HFFc6 (cell line): Measurements from ENCODE around the gene FAM168A. TPM values are rescaled to one million over a fixed set of nuclear protein-coding genes. Genes with fewer than 3 reads are reported as not detected.

Source experiments
- DNase-seq: peaks from one replicate; pipeline ENCODE4 v3.0.0-alpha.2; 2018
- H3K27ac Mint-ChIP-seq: 2 replicates; pipeline ENCODE4 v1.8.0; 2020; ENCODE audit warnings: mild to moderate bottlenecking, mixed read lengths
- H3K27me3 Mint-ChIP-seq: 2 replicates; pipeline ENCODE4 v1.8.0; 2021; ENCODE audit warnings: mild to moderate bottlenecking, moderate library complexity, mixed read lengths; ENCODE audit not compliant: insufficient read depth
- H3K36me3 Mint-ChIP-seq: 2 replicates; pipeline ENCODE4 v1.8.0; 2021; ENCODE audit warnings: low read depth, mixed read lengths
- H3K4me1 Mint-ChIP-seq: 2 replicates; pipeline ENCODE4 v1.8.0; 2020; ENCODE audit warnings: low read depth, mixed read lengths
- H3K4me3 Mint-ChIP-seq: 2 replicates; pipeline ENCODE4 v1.8.0; 2020; ENCODE audit warnings: mild to moderate bottlenecking, moderate library complexity, mixed read lengths
- H3K9me3 Mint-ChIP-seq: 2 replicates; pipeline ENCODE4 v1.8.0; 2020; ENCODE audit warnings: mild to moderate bottlenecking, mixed read lengths
- total RNA-seq, 6 experiments: library from RNA; stranded (reverse); fragmentation: NEBNext Ultra II Directional; extraction: Animal tissue kit (Norgen Biotek cat#: 25700); gene quantifications; 2 replicates in 1 of 6; 3 replicates in 5 of 6; pipeline ENCODE4 v1.2.3, GENCODE V29; 2021
- TF ChIP-seq, protein P1 (sequence below): fragments of 200-600 bp; sonication (generic); IDR thresholded peaks from 2 replicates; pipeline ENCODE4 v1.5.0; 2021; ENCODE audit warnings: antibody characterized with exemption, mild to moderate bottlenecking

Gene FAM168A
- total RNA-seq, 6 experiments from 2014 or later, result 32.6 to 40.1 (median 38.8) TPM

DNA sequence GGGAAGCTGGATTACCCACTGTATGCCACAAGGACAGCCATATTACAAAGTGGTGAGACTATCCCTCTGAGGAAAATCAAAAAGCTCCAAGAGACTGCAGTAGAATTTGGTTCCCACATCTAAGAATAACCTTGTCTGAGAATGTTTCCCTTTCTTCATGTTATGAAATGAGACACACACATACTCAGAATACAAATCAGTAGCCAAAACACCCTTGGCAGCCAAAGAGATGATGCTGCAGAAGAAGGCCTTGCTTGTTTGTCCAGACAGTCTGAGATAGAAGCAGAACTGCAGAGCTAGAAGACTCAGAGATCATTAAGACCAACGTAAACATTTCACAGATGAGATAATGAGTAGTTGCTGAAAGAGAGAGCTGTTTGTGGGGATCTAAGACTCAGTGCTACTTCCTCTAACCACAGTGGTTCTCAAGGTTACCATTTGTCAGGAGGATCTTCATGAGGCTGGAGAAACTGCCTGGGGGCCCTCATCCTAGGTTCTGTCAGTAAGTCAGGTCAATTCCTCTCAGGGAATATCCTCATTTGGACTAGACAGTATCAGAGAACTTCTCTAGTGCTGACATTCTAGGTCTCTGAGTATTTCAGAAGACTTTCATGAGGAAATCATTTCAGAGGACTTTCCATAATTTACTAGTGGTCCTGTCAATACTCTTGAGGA lies 182.8 kb downstream of the FAM168A start:
- Mint-ChIP-seq H3K36me3 (peaks cover 20% of the 10 kb centered on the region), H3K27me3 (no peaks in the 10 kb centered on the region; the same call in 1 of the 2 replicates), H3K9me3 (no peaks in the 10 kb centered on the region), H3K27ac (peak overlapping the region; percentile 82), H3K4me1 (peaks cover 77% of the 10 kb centered on the region), H3K4me3 (no peak overlapping the region)
- TF ChIP-seq, protein P1, sequence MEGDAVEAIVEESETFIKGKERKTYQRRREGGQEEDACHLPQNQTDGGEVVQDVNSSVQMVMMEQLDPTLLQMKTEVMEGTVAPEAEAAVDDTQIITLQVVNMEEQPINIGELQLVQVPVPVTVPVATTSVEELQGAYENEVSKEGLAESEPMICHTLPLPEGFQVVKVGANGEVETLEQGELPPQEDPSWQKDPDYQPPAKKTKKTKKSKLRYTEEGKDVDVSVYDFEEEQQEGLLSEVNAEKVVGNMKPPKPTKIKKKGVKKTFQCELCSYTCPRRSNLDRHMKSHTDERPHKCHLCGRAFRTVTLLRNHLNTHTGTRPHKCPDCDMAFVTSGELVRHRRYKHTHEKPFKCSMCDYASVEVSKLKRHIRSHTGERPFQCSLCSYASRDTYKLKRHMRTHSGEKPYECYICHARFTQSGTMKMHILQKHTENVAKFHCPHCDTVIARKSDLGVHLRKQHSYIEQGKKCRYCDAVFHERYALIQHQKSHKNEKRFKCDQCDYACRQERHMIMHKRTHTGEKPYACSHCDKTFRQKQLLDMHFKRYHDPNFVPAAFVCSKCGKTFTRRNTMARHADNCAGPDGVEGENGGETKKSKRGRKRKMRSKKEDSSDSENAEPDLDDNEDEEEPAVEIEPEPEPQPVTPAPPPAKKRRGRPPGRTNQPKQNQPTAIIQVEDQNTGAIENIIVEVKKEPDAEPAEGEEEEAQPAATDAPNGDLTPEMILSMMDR, result no peak
- DNase-seq, result peak; percentile 74

DNA sequence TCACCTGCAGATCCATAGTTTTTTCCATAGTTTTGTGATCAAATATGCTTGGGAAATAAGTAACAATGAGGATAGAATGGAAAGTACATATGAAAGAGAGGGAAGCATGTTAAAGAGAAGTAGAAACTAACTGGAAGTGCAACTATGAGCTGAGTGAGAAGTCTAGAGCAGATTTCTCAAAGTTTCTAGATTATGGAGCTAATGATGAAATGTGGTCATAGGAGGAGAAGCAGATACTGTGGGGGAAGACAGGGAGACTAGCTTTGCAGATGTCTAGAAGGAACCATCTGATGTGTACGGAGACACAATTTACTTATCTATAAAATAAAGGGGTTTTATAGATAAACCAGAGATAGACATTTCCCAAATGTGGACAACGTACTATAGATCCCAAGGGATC lies 184.7 kb downstream of the FAM168A start:
- Mint-ChIP-seq H3K27me3 (no peaks in the 10 kb centered on the region; the same call in none of the 2 replicates), H3K27ac (no peak overlapping the region), H3K4me3 (no peak overlapping the region), H3K4me1 (peaks cover 88% of the 10 kb centered on the region), H3K36me3 (peaks cover 30% of the 10 kb centered on the region), H3K9me3 (no peaks in the 10 kb centered on the region)
- TF ChIP-seq, protein P1, result no peak
- no peak for DNase-seq

DNA sequence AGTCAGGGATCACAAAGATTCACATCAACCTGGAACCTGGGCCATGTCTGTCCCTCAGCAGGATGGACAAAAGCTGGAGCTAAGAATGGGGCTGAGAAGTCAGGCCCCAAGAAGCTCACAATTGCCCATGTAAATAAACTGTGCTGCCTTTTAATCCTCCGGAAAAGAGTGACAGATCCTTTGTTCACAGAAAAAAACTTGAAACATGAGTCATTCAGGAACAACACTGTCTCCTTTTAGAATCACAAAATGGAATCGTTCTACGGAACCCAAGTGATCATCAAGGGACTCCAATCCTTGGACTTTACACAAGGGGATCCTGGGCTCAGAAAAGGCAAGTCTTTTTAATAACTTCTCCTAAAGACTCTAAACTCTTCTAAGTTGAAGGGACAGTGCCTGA lies 185.6 kb downstream of the FAM168A start:
- DNase-seq, result no peak
- no peak overlapping the region; the same call in 1 of the 2 replicates for H3K4me3 Mint-ChIP-seq
- TF ChIP-seq, protein P1, result no peak
- H3K9me3 Mint-ChIP-seq, result no peaks in the 10 kb centered on the region
- peaks cover 29% of the 10 kb centered on the region for H3K36me3 Mint-ChIP-seq
- H3K27ac Mint-ChIP-seq, result peak overlapping the region; percentile 46
- H3K27me3 Mint-ChIP-seq, result no peaks in the 10 kb centered on the region; the same call in none of the 2 replicates
- peaks cover 82% of the 10 kb centered on the region for H3K4me1 Mint-ChIP-seq

DNA sequence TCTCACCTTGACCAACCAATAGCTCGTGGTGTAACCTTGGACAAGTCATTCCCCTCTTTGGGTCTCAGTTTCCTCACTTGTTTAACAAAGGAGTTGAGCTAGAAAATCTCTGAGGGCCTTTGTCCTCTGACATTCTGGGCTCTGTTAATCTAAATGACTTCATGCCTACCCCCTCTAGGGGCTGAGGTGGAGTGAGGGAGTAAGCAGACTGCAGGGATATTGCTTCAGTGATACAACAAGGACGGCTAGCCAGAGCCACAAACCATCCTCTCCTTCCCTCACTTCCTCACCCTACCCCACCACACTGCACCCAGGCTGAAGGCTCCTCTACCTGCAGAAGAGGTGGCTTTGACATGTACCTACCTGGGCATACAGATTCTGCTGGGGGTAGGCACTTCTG lies 186.9 kb downstream of the FAM168A start:
- peaks cover 69% of the 10 kb centered on the region for H3K4me1 Mint-ChIP-seq
- no peaks in the 10 kb centered on the region for H3K9me3 Mint-ChIP-seq
- H3K27ac Mint-ChIP-seq, result no peak overlapping the region
- H3K27me3 Mint-ChIP-seq, result no peaks in the 10 kb centered on the region; the same call in none of the 2 replicates
- no peak overlapping the region for H3K4me3 Mint-ChIP-seq
- peaks cover 29% of the 10 kb centered on the region for H3K36me3 Mint-ChIP-seq
- TF ChIP-seq, protein P1, result no peak
- no peak for DNase-seq

DNA sequence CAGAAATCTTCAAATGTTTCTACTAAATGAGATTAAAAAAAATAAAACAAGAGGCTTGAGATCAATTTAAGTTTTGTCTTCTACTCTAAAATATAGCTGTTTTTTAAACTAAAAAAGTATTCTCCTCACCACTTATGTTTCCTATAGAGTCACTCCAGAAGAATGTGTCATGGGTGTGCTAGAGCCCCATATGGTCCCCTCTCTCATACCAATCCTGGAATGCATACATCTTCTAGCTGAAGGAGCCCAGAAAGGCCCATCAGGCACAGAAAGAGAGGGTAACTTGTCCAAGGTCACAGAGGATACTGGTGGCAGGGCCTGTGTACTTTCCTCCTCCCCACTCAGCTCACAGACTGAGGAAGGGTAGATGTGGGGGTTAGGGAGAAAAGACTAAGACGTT lies 187.3 kb downstream of the FAM168A start:
- Mint-ChIP-seq H3K27ac (peak overlapping the region; percentile 59), H3K27me3 (no peaks in the 10 kb centered on the region; the same call in none of the 2 replicates), H3K4me1 (peaks cover 65% of the 10 kb centered on the region), H3K36me3 (peaks cover 29% of the 10 kb centered on the region), H3K9me3 (no peaks in the 10 kb centered on the region), H3K4me3 (peak overlapping the region; percentile 27; the same call in 1 of the 2 replicates)
- TF ChIP-seq, protein P1, result no peak
- no peak for DNase-seq
